ENCODE data around the gene TPD52L1. TPM values are rescaled to one million over a fixed set of nuclear protein-coding genes. Genes with fewer than 3 reads are reported as not detected.

Gene TPD52L1
- polyA plus RNA-seq, 1 donor: 92.7 TPM

DNA sequence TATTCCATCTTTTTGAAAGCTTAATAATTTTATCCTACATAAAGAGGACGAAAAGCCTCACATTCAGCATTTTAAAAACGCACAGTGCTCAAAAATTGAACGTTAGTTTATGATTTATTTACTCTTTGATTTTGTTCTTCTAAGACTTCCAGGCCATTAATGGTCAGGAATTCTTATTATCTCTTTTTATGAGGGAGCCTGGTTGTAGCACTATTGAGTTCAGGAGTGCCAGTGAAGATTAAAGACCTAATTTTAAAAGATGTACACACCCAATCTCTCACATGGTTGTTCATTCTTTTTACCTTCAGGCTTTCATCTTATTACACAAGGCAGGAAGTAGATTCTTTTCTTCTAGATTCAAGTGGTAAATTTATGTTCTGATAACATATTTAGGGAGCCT, 79.6 kb downstream of the TPD52L1 start:
- no peak for DNase-seq

GRCh38 chr6:125236536-125237327, 83.2 kb downstream of the TPD52L1 start:
- no peak for DNase-seq

GRCh38 chr6:125237764-125238163, 84.2 kb downstream of the TPD52L1 start:
- no peak for DNase-seq

DNA sequence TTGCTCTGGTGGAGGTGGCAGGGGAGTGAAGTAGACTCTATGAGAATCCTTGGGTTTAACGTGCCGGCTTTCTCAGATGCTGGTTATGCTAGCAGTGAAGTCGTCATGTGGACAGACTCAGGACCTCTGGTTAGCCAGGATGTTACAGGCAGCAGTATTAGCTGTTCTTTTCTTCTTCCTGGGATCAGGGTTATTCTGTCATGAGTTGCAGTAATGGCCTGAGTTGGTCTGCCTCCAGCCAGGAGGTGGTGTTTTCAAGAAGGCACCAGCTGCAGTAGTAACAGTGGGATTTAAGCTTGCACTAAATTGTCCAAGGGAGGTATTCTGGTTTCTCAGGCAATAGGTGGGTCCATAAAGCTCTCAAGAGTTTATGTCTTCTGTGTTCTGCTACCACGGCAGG, 91.5 kb downstream of the TPD52L1 start:
- no peak for DNase-seq

DNA sequence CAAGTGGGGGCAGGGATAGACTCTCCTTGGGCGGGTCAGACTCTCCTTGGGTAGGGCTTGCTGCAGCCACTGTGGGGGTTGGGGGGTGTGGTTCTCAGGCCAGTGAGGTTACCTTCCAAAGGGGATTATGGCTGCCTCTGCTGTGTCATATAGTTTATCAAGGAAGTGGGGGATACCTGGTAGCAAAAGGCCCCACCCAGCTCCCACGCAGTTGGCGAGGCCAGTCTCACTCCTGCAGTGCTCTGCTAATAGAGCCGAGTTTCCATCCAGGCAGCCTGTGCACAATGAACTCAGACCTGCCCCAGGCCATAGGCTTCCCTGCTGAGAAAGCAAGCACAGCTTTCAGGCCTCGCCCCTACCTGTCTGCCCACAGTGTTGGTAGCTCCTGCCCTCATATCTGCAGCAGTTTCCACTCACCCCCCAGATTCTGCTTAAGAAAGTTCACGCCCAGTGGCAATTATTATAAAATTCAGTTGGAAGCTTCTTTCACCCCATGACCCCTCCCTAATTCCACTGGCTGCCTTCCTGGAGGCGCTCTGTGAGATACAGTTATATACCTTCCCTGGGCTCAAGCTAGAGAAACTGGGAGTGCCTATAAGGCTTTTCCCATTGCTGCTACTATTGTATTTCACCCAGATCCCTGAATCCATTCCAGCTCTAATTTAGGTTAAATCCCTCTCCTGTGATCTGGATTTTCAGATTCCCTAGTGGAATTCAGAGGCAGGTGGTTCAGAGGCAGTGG, 92.1 kb downstream of the TPD52L1 start:
- no peak for DNase-seq

DNA sequence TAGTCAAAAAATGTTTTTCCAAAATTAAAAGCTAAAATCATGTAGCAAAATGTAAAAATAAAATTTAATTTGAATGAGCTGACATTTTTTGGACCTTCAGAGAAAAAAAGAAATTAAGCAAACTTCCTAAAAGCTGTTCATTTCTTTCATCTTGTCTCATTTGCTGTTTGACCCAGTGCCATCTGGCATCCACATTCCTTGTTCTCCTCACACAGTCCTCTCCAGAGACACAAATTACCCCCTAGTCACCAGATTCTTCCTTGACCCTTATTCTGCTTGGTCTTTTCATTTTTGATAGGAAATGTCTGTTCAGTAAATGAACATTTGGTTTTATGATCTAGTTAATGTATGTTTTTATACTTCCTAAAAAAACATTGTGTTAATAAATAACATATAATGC, 93.0 kb downstream of the TPD52L1 start:
- no peak for DNase-seq

GRCh38 chr6:125248136-125248535, 94.6 kb downstream of the TPD52L1 start:
- DNase-seq: no peak

DNA sequence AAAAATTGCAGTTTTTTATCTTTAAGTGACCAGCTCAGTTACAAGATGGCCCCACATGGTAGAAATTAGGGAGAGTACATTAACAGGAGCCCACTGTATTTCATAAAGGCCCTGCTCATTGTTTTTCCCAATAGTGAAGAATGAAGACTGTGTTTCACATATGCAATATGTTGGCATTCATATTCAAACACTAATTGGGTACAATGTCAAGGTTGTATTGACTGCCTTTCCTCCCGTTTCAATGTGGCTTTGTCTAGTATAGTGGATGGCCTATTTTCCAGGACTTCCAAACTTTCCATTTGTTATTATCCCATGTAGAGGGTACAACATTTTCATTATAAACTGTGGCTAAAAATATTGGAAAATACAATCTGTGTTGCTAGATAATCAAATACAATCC, 96.9 kb downstream of the TPD52L1 start:
- no peak for DNase-seq

DNA sequence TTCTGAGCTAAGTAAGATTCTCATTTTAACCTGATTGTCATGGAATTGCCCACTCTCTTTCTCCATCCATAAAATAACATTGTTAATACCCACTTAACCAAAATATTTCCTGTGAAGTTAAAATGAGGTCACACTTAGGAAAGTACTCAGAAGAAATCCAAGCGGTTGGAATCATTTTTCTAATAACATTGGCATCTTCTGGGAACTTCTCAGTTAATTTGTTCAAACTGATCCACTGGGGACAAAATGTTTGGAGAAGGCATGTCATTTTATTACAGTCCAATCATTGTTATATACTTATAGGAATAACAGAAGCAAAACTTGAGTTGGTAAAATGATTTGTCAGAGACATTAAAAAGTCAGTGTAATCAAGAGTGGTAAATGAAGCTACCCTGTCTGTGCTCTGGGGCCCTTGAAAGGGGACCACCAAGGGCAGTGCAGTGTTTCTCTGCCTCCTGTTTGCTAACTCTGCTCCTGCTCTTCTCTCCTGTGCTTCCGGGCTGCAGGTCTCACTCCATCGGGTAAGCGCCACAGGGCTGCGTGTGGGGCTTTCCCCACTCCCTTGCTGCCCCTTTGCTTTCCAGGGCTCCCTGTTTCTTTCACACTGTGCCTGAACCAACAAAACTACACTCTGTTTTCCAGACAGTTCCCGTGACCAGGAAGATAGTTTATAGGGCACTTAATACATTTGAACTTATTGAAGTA, 98.1 kb downstream of the TPD52L1 start:
- DNase-seq: no peak

DNA sequence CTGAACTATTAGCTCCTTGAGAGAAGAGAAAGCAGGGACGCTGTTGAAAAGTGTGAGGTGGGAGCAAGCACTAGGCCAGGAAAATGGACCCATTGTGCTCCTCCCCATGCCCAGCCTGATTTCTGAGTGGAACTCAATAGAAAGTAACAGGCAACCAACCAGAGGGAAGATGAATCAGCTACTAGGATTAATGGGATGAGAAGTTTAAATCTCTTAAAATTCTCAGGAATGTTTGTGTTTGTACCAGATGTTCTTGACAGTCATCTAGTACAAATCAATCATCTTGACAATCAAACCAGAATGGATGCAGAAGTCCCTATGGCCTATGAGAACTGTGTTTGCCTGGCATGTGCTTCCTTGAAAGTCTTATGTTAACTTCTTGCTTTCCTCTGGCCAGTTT, 99.3 kb downstream of the TPD52L1 start:
- no peak for DNase-seq

DNA sequence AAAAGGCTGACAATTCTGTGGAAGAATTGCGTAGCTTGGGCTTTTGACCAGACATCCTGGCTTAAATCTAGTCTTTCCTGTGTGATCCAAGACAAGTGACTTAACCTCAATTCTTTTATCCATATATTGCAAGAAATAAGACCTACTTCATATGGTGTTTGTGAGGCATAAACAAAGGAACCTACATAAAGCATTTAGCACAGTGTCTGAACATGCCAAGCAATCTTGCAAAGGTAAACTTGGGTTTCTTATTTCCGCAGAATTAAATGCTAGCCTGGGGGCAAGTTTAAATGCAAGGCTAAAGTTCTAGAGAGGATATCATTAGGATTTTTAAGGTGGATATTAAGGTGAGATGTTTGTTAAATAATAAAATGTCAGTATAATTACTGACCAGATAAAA, 100.3 kb downstream of the TPD52L1 start:
- DNase-seq: no peak

- no peak for DNase-seq
Measured at GRCh38 chr6:125254321-125254720, 100.7 kb downstream of the TPD52L1 start.

DNA sequence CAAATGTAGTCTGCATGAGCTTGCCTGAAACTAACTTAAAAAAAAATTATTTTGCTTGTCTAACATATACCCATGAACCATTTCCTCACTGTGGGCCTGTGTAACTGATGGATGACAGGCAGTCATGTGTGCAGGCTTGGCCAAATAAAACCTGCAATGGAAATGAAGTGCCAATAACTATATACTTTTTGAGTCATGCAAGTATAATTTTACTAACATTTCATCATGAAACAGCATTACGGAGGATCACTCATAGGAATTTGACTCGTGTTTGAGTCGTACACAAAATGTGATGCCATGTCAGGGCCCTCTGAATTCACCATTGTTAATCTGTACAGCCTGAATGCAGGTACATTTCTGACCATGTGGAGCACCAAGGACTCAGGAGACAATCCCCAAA, 101.6 kb downstream of the TPD52L1 start:
- DNase-seq: no peak

DNA sequence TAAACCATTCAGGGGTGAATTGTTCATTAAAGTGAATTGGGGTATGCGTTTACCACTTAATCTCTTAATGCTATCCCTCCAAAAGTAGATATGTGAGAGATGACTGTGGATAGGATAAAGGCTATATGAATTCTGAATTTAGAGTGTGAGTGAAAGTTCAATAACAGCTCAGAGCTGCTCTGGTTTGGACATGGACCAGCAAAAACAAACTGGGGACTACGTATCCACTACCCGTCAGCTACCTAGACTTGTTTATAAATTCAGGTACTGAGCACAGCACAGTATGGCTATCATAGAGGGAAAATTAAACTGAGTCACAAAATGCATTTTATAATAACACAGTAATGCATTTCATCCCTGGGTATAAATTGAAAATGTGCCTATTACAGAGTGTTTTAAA, 103.8 kb downstream of the TPD52L1 start:
- no peak for DNase-seq

DNA sequence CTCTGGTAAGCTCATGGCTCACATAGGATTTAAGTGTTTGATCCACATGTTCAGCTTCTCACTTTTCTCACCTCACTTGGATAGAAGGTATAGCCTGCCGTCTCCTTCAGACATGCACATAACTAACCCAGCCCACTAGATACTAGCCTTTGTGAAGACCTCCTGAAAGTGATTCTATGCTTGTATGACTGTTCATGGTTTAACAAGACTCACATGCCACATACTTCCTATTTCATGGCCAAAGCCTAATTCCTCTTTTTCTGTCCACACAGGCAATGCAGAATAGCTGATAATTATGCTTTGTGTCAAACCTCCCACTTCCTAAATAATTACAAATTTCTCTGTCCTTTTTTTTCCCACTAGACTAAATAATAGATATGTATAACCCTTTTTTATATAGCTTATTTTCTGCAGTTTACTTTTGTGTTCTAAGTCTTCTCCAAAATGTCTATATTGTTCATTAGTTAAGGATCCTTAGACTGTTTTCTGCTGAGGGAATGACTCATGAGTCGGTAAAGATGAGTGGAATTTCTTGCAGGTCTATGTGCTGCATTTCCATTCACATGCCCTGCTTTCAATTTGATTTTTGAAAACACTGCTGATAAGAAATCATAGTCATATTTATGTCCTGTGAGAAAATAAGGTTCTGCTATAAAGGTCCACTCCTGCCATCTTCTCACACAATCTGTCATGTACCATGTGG, 105.2 kb downstream of the TPD52L1 start:
- no peak for DNase-seq

- DNase-seq: no peak
Measured at GRCh38 chr6:125259354-125259736, 105.8 kb downstream of the TPD52L1 start.

DNA sequence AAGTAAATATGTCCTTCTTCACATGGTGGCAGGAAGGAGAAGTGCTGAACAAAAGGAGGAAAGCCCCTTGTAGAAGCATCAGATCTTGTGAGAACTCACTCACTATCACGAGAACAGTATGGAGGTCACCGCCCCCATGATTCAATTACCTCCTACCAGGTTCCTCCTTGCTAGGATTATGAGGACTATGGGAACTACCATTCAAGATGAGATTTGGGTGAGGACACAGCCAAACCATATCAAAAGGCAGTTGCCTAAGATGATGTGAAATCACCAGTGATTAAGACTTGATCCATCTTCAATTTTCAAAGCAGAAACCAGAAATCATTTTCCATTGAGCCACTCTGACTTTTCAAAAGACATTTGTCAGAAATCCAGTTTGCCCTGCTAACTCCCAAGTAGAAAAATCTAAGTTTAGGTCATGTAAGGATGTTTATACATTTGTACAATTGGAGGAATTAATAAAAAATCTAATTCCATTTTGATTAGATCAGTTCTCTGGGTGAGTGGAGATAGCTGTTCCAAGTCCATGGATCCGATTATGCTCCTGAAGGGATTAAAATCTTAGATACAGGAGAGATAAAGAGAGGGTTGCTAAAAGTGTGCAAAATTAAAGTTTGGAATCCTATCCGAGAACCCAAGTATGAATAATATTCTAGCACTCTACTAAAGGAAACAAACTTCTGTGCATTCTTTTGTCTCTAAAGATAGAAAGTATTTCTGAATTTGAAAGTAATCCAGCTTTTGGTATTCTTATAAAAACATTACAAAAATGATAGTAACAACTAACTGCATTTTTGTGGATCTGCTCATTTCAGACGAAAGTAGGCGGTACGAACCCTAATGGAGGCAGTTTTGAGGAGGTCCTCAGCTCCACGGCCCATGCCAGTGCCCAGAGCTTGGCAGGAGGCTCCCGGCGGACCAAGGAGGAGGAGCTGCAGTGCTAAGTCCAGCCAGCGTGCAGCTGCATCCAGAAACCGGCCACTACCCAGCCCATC, 108.7 kb downstream of the TPD52L1 start:
- no peak for DNase-seq

GRCh38 chr6:125264476-125264875, 110.9 kb downstream of the TPD52L1 start:
- no peak for DNase-seq

DNA sequence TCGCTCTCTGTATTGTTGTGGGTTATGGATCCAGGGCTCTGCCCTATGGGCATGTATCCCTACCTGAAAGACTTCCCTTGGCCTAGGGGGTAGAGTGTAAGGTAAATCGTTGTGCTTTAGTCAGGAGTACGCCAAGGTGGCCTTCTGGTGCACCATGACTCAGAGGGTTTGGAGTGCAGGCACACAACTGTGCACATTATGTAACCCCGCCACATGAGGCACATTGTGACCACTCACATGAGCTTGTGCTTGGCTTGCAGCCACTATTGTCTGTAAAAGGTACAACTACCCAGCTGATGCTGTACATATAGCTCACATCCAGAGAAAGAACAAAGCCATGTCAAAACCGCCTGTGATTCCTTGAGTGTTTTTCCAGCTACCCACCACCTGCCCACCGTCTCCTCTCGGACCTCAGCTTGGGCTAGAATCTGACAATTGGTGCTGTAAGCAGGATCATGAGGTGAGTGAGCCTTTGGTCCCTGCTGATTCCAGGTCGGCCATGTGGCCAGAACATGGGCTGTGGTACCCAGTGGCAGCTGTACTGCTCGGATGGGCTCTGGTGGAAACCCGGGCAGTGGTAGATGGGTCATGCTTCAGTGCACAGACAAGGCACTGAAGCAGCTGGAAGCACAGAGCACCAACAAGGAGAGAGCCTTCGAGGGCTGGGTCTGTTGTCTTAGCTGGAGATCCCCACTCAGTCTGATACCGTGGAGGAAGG, 114.4 kb downstream of the TPD52L1 start:
- DNase-seq: no peak

DNA sequence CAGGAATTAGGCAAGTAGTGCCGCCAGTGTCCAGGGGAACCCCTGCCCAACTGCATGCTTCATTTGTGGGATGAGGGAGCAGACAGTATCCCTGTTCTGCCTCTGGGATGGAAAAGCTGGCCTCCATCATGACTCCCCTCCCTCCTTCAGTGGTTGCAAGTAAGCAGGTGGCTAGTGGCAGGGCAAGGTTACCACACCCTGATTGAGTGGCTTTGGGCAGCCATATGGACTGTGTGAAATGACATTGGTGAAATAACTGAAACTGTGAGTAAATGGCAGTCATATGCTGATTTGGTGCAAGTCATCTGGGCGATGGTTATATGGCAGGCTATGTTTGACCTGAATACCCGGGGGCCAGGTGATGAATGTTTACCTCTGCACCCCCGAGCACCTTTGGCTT, 115.2 kb downstream of the TPD52L1 start:
- no peak for DNase-seq
